Caco-2 (cell line): ENCODE measurements around the gene GSE1. TPM values are rescaled to one million over a fixed set of nuclear protein-coding genes. Genes with fewer than 3 reads are reported as not detected.
A peak's percentile ranks its signal among the peaks of the same experiment; 100 is the strongest.

Experiments
- BruUV-seq: library from RNA; stranded (reverse); fragments of 400-500 nt; replicated peaks from 2 replicates; lab custom pipeline; 2021; lab: Mats Ljungman, UMichigan
- CTCF ChIA-PET: fragments of 300-600 bp; sonication (Branson Sonifier 250); formaldehyde crosslinking; loops from one replicate; lab custom pipeline; 2022; ENCODE audit warnings: antibody characterized with exemption; lab: Charles Lee
- POLR2A ChIA-PET: fragments of 300-600 bp; sonication (Branson Sonifier 250); formaldehyde crosslinking; loops from one replicate; lab custom pipeline; 2022; ENCODE audit warnings: antibody characterized with exemption; lab: Charles Lee
- DNase-seq, 2 experiments: peaks; one replicate each; pipeline versions ENCODE4 v3.0.0 to v3.0.0-alpha.2; 2020 to 2022
- H3K27me3 ChIP-seq: replicated peaks from 2 replicates; pipeline ENCODE4 v1.6.0; 2011; ENCODE audit warnings: low read length; ENCODE audit not compliant: control insufficient read depth, insufficient read depth
- H3K36me3 ChIP-seq: 2 replicates; pipeline ENCODE4 v1.5.1; 2011; ENCODE audit warnings: low read length; ENCODE audit not compliant: control insufficient read depth, insufficient read depth
- H3K4me1 ChIP-seq: fragments of 250-450 bp; sonication (Bioruptor Pico); 2 replicates; pipeline ENCODE4 v1.5.1; 2020; ENCODE audit warnings: mild to moderate bottlenecking
- H3K4me3 ChIP-seq: 2 replicates; pipeline ENCODE4 v1.5.1; 2011; ENCODE audit warnings: low read depth, mild to moderate bottlenecking, control low read depth, low read length
- H3K9me3 ChIP-seq: fragments of 250-450 bp; sonication (Bioruptor Pico); 2 replicates; pipeline ENCODE4 v1.5.1; 2020; ENCODE audit warnings: mild to moderate bottlenecking, moderate library complexity
- H3K27ac Mint-ChIP-seq: one replicate; pipeline ENCODE4 v1.8.0; 2022; ENCODE audit warnings: mixed read lengths; ENCODE audit not compliant: unreplicated experiment
- H3K27me3 Mint-ChIP-seq: one replicate; pipeline ENCODE4 v1.8.0; 2022; ENCODE audit warnings: mixed read lengths; ENCODE audit not compliant: insufficient read depth, unreplicated experiment
- H3K36me3 Mint-ChIP-seq: one replicate; pipeline ENCODE4 v1.8.0; 2022; ENCODE audit warnings: mild to moderate bottlenecking, mixed read lengths; ENCODE audit not compliant: insufficient read depth, unreplicated experiment
- H3K4me1 Mint-ChIP-seq: one replicate; pipeline ENCODE4 v1.8.0; 2022; ENCODE audit warnings: low read depth, mixed read lengths; ENCODE audit not compliant: unreplicated experiment
- H3K4me3 Mint-ChIP-seq: one replicate; pipeline ENCODE4 v1.8.0; 2022; ENCODE audit warnings: mild to moderate bottlenecking, moderate library complexity, mixed read lengths; ENCODE audit not compliant: unreplicated experiment
- H3K9me3 Mint-ChIP-seq: one replicate; pipeline ENCODE4 v1.8.0; 2022; ENCODE audit warnings: mixed read lengths; ENCODE audit not compliant: unreplicated experiment
- intact Hi-C: fragments of 100-400 bp; cut with micrococcal nuclease; formaldehyde crosslinking; loops from one replicate; pipeline ENCODE4 v1.10.0; 2022; ENCODE audit not compliant: unreplicated experiment
- total RNA-seq: library from RNA; stranded (reverse); gene quantifications from 2 replicates; pipeline ENCODE4 v1.2.3, GENCODE V29; 2022
- TF ChIP-seq, protein P1 (sequence below), 2 experiments: fragments of 200-600 bp in 1 of 2; IDR thresholded peaks; 1 replicate in 1 of 2; 2 replicates in 1 of 2; pipeline versions ENCODE4 v1.5.1 to v1.8.0; 2011 to 2022; ENCODE audit warnings: antibody characterized with exemption in 1 of 2, control low read depth in 1 of 2, inconsistent platforms in 1 of 2, low read depth in 1 of 2, low read length in 1 of 2, mild to moderate bottlenecking in 1 of 2, moderate library complexity in 1 of 2; ENCODE audit not compliant: insufficient read depth in 1 of 2, severe bottlenecking in 1 of 2, unreplicated experiment in 1 of 2

Gene GSE1
- total RNA-seq, 1 experiment from 2014 or later, result 142 TPM

DNA sequence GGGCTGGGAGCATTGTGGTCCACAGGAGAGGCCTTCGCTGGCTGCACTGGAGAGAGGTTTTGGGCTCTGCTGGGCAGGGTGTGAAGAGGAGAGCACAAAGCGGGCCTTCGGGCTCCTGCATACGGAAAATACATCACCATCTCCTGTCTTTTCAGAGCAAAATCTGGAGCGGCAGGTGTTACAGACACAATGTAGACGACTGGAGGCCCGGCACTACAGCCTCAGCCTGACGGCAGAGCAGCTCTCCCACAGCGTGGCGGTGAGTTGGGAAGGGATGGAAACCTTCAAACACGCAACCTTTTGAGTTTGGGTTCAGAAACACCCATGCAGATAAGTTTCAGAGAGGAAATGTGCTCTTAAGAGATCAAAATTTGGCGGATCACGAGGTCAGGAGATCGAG, 57.7 kb downstream of the GSE1 start:
- intact Hi-C loops, result no loop called here
- DNase-seq, result no peak
- BruUV-seq, result no TSS peak
- Histone ChIP-seq H3K36me3 (peaks cover 22% of the 10 kb centered on the region), H3K9me3 (no peaks in the 10 kb centered on the region), H3K27me3 (no peaks in the 10 kb centered on the region), H3K4me1 (no peaks in the 10 kb centered on the region), H3K4me3 (no peak overlapping the region)
- H3K27ac Mint-ChIP-seq, result no peak overlapping the region
- H3K36me3 Mint-ChIP-seq, result peaks cover 100% of the 10 kb centered on the region
- H3K4me3 Mint-ChIP-seq, result no peak overlapping the region
- ChIA-PET CTCF (no interaction called here), POLR2A (no interaction called here)
- H3K4me1 Mint-ChIP-seq, result no peaks in the 10 kb centered on the region
- H3K9me3 Mint-ChIP-seq, result no peaks in the 10 kb centered on the region
- TF ChIP-seq, protein P1, sequence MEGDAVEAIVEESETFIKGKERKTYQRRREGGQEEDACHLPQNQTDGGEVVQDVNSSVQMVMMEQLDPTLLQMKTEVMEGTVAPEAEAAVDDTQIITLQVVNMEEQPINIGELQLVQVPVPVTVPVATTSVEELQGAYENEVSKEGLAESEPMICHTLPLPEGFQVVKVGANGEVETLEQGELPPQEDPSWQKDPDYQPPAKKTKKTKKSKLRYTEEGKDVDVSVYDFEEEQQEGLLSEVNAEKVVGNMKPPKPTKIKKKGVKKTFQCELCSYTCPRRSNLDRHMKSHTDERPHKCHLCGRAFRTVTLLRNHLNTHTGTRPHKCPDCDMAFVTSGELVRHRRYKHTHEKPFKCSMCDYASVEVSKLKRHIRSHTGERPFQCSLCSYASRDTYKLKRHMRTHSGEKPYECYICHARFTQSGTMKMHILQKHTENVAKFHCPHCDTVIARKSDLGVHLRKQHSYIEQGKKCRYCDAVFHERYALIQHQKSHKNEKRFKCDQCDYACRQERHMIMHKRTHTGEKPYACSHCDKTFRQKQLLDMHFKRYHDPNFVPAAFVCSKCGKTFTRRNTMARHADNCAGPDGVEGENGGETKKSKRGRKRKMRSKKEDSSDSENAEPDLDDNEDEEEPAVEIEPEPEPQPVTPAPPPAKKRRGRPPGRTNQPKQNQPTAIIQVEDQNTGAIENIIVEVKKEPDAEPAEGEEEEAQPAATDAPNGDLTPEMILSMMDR (IDR thresholded peaks at IDR 0.05; ENCODE audit: insufficient read depth in 1 of 2, low read depth in 1 of 2, low read length in 1 of 2, severe bottlenecking in 1 of 2, unreplicated experiment in 1 of 2), result no peak
- H3K27me3 Mint-ChIP-seq, result no peaks in the 10 kb centered on the region

DNA sequence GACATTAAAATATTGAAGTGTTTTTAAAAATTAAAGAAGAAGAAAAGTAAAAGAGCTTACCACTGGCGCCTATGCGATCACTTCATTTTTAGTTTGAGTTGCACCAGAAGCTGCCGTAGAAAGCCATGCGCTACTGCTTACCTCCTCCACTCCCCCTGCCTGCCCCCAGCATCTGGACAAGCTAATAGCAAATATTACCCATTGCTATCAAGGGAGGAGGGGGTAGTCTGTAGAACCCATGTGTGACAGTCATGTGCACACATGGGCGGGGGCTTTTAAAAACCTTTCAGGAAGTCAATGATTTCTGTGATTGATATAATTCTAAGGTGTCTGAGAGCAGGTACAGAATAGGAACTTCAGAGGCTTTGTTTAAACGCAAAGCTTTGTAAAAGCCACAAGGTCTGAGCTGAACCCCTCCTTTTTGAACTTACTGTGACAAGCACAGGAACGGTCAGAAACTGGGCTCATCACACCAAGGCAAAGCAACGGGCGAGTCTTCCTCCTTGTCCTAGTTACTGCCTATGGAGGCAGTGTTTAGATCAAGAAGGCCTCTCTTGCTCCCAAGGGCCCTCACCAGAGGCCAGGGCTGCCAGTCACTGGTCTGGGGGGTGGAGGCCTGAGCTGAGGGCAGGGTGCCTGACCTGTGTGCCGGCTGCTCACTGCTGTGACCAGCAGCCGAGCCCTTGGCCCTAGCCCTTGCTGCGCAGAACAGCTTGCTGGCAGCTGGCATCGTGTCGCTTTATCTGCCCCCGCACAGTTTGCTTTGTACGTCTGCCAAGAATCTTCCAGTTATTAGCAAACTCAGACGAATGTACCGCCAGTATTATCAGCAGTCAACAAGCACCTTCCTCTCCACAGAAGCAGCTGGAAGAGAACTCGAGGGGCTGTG, 60.7 kb downstream of the GSE1 start:
- Histone ChIP-seq H3K4me1 (peaks cover 7% of the 10 kb centered on the region; the same call in 1 of the 2 replicates), H3K27me3 (no peaks in the 10 kb centered on the region), H3K4me3 (no peak overlapping the region), H3K9me3 (no peaks in the 10 kb centered on the region), H3K36me3 (peaks cover 23% of the 10 kb centered on the region)
- ChIA-PET CTCF (interaction anchor here (0.9 to 3.7 kb wide), 2 partner anchors 12 to 44 kb away, joined by 4 to 36 read pairs; no protein-coding TSS in a partner anchor), POLR2A (no interaction called here)
- Mint-ChIP-seq H3K36me3 (peaks cover 96% of the 10 kb centered on the region), H3K4me1 (no peaks in the 10 kb centered on the region), H3K4me3 (peak overlapping the region; percentile 23), H3K9me3 (no peaks in the 10 kb centered on the region), H3K27me3 (no peaks in the 10 kb centered on the region), H3K27ac (peak overlapping the region; percentile 5)
- no peak for DNase-seq
- TF ChIP-seq, protein P1 (IDR thresholded peaks at IDR 0.05; ENCODE audit: insufficient read depth in 1 of 2, low read depth in 1 of 2, low read length in 1 of 2, severe bottlenecking in 1 of 2, unreplicated experiment in 1 of 2), result no peak
- BruUV-seq, result no TSS peak
- intact Hi-C loops, result no loop called here

DNA sequence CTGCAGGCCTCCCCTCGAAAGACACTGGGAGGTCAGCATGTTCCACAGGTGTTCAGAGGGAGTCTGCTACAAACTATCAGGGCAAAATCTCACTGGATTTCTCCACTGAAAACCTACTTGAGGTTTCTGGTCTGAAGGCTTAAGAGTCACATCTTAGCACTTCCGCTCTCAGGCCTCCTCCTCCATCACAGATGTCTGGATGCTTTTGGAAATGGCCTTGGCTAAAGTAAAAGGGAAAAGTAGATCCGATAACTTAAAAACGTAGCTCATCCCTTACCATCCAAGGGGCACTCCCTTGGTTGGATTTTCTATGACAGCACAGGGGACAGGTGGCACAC, 61.3 kb downstream of the GSE1 start:
- peaks cover 96% of the 10 kb centered on the region for H3K36me3 Mint-ChIP-seq

More for the DNA sequence above, 61.3 kb downstream of the GSE1 start:
- Mint-ChIP-seq H3K4me3 (peak overlapping the region; percentile 23), H3K27ac (peak overlapping the region; percentile 5), H3K4me1 (peaks cover under 1% of the 10 kb centered on the region), H3K9me3 (no peaks in the 10 kb centered on the region), H3K27me3 (no peaks in the 10 kb centered on the region)
- Histone ChIP-seq H3K4me1 (peaks cover 11% of the 10 kb centered on the region; the same call in 1 of the 2 replicates), H3K4me3 (no peak overlapping the region), H3K9me3 (no peaks in the 10 kb centered on the region), H3K27me3 (no peaks in the 10 kb centered on the region), H3K36me3 (peaks cover 22% of the 10 kb centered on the region)
- DNase-seq, result no peak
- TF ChIP-seq, protein P1 (IDR thresholded peaks at IDR 0.05; ENCODE audit: insufficient read depth in 1 of 2, low read depth in 1 of 2, low read length in 1 of 2, severe bottlenecking in 1 of 2, unreplicated experiment in 1 of 2), result no peak
- no TSS peak for BruUV-seq
- POLR2A ChIA-PET, result no interaction called here
- CTCF ChIA-PET, result interaction anchor here (3.7 kb wide), 1 partner anchor 44 kb away, joined by 36 read pairs; no protein-coding TSS in a partner anchor
- intact Hi-C loops, result no loop called here
